ENCODE measurements around the gene NBEAL2.

- TF ChIP-seq CSDC2 (CRISPR knock-in tag; IDR thresholded peaks at IDR 0.05) (no peak), ARNTL (CRISPR knock-in tag; IDR thresholded peaks at IDR 0.05; ENCODE audit: borderline replicate concordance, low read depth) (no peak), ESRRG (CRISPR knock-in tag; IDR thresholded peaks at IDR 0.05) (no peak), PPARA (CRISPR knock-in tag; IDR thresholded peaks at IDR 0.05; ENCODE audit: borderline replicate concordance) (no peak), ISL1 (CRISPR knock-in tag; IDR thresholded peaks at IDR 0.05) (no peak), TCF4 (CRISPR knock-in tag; IDR thresholded peaks at IDR 0.05; ENCODE audit: borderline replicate concordance) (no peak), ZFP3 (CRISPR knock-in tag; IDR thresholded peaks at IDR 0.05) (no peak), ZNF565 (CRISPR knock-in tag; conservative IDR thresholded peaks at IDR 0.05; ENCODE audit: low read depth) (no peak)
- TF ChIP-seq, protein P1, sequence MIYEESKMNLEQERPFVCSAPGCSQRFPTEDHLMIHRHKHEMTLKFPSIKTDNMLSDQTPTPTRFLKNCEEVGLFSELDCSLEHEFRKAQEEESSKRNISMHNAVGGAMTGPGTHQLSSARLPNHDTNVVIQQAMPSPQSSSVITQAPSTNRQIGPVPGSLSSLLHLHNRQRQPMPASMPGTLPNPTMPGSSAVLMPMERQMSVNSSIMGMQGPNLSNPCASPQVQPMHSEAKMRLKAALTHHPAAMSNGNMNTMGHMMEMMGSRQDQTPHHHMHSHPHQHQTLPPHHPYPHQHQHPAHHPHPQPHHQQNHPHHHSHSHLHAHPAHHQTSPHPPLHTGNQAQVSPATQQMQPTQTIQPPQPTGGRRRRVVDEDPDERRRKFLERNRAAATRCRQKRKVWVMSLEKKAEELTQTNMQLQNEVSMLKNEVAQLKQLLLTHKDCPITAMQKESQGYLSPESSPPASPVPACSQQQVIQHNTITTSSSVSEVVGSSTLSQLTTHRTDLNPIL (CRISPR knock-in tag; IDR thresholded peaks at IDR 0.05; ENCODE audit: low read depth), result no peak
- TF ChIP-seq, protein P2, sequence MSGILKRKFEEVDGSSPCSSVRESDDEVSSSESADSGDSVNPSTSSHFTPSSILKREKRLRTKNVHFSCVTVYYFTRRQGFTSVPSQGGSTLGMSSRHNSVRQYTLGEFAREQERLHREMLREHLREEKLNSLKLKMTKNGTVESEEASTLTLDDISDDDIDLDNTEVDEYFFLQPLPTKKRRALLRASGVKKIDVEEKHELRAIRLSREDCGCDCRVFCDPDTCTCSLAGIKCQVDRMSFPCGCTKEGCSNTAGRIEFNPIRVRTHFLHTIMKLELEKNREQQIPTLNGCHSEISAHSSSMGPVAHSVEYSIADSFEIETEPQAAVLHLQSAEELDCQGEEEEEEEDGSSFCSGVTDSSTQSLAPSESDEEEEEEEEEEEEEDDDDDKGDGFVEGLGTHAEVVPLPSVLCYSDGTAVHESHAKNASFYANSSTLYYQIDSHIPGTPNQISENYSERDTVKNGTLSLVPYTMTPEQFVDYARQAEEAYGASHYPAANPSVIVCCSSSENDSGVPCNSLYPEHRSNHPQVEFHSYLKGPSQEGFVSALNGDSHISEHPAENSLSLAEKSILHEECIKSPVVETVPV (CRISPR knock-in tag; IDR thresholded peaks at IDR 0.05), result no peak
- TF ChIP-seq, protein P3, sequence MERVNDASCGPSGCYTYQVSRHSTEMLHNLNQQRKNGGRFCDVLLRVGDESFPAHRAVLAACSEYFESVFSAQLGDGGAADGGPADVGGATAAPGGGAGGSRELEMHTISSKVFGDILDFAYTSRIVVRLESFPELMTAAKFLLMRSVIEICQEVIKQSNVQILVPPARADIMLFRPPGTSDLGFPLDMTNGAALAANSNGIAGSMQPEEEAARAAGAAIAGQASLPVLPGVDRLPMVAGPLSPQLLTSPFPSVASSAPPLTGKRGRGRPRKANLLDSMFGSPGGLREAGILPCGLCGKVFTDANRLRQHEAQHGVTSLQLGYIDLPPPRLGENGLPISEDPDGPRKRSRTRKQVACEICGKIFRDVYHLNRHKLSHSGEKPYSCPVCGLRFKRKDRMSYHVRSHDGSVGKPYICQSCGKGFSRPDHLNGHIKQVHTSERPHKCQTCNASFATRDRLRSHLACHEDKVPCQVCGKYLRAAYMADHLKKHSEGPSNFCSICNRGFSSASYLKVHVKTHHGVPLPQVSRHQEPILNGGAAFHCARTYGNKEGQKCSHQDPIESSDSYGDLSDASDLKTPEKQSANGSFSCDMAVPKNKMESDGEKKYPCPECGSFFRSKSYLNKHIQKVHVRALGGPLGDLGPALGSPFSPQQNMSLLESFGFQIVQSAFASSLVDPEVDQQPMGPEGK (CRISPR knock-in tag; IDR thresholded peaks at IDR 0.05; ENCODE audit: borderline replicate concordance), result no peak
These were observed 10.6 kb upstream of the NBEAL2 start for GRCh38 chr3:46968783-46969428.
